Measurements from ENCODE around the gene CEP44.
"Not testable (repeated sequence)": the region's sequence is repeated elsewhere in the genome, so short reads cannot be mapped to it uniquely, and the experiment has no call there.

The CEP44 gene

DNA sequence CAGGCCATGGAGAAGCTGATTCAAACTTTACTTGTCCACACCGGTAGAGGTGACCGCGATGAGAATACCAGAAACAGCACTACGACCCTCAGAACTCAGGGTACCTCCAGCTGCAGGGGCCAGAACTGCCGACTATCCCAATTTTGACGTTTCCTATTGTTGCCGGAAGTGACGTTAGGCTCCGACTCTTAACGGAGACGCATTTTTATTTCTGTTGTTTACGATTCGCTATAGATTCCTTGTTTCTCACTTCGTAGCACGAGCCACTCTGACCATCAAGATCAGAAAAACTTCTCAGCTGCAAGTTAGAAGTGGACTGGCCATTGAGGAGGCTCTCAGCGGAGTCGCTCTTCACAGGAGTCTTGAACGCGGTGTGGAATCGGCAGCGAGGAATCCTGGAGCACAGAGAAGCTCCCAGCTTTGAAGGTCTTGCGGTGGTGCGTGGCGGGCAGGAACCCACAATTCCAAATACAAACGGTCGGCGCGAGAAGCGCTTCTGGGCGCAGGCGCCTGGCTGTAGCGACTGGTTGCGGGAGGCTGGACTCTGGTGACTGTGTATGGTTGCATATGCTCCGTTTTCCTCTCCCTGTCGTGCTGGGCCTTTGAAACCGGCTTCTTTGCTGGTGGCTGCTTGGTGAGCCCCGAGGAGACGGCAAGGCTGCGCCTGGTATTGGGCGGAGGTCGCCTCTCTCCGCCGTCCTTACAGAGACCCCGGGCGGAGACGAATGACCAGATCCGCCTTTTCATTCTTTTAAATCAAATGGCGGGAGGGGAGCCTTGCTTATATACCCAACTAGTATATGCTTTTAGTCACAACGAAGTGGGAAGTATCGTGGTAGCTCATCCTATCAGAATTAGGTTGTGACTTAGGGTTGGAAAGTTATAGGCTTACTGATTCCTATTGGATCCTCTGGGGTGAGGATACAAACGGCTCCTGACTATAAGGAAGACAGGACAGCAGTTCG, at the start of gene CEP44, which contains the start of gene FBXO8:
TSS of gene CEP44 (plus strand) at position 405 of the 965 bp plus-strand sequence. CDS start 15,211 bp downstream, outside the sequence.
TSS of gene FBXO8 (minus strand) at position 161 of the 965 bp plus-strand sequence. CDS start 20,575 bp downstream, outside the sequence.
- DNase-seq: peak; percentile 80

- DNase-seq: no peak
These were observed 47.4 kb upstream of the CEP44 start for GRCh38 chr4:174236359-174236758.

DNA sequence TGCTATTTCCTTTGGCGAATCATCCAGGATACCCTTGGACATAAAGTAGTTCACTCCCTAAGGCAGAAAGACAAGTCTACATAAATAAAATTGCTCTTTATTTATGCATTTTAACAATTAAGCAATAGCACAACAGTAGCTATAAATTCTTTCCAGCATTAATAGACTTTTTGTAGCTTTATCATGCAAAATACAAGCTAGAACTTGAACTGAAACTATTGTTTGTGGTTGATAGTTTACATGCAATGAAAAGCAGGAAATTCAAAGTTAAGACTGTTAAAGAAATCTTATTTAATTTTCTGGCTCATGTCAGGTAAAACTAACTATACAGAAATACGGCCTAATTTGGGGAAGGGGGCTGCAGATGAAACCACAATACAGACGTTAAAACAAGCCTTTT, 42.5 kb upstream of the CEP44 start:
- no peak for DNase-seq

DNA sequence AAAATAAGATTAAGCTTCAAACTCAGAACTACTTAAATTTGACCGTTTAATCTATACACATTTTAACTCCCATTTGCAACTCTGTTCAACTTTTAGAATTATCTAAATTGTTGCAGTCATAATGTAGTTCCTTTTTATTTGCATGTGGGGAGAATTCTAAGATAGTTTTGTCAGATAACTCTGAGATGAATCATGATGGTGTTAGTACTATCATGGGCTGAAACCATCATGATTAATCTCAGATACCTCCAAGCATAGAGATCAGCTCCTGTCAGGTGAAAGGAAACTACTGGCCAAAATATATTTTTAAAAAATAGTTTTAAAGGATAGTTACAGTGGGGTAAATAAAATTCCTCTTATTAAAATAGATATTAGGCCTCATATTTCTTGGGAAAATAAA, 39.3 kb upstream of the CEP44 start:
- no peak for DNase-seq

DNA sequence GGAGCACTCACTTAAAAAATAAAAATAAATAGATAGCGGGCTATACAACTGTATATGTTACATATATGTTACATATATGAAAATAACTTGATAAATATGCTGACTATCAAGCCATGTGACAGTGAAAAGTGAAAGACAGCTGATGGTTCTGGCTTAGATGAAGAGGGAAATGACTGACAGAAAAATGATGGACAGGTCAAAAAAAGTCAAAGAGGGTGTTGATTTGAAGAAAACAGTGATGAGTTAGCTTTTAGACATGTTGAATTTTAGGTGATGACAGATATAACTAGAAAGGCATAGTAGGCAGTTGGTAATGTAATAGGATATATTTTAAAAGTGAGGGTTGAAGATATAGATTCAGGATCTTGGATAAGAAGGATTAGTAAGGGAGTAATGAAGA, 38.0 kb upstream of the CEP44 start:
- no peak for DNase-seq

GRCh38 chr4:174248407-174248806, 35.3 kb upstream of the CEP44 start:
- no peak for DNase-seq

DNA sequence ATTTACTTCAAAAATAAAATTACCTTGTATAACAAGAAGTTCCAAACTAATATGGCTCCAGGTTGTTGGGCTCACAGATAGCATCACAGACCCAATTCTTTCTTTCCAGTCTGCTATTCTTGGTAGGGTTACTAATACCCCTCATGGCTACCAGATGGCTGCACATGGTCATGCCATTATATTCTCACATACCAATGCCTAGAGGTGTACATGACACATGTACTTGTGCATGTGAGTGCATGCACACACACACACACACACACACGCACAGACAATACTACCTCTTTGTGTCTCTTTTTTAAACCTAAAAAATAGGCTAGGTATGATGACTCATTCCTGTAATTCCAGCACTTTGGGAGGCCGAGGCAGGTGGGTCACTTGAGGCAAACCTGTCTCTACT, 31.3 kb upstream of the CEP44 start:
- no peak for DNase-seq

GRCh38 chr4:174254613-174255012, 29.1 kb upstream of the CEP44 start:
- no peak for DNase-seq

DNA sequence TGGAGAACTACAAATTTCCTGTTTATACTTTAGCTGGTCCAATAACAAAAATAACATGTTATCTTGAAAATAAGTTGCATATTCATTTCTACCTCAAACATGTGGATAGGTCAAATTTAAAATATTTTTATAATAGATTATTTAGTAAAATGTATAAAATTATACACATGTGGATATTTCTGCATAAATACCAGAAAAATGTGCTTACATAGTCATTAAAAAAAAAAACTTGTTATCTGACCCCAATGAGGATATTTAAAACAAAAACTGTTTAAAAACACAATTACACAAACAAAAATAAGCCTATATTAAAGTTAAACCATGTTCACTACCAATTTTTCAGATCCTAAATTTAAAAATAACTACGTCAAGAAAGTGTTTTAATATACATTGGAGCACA, 28.3 kb upstream of the CEP44 start:
- no peak for DNase-seq

DNA sequence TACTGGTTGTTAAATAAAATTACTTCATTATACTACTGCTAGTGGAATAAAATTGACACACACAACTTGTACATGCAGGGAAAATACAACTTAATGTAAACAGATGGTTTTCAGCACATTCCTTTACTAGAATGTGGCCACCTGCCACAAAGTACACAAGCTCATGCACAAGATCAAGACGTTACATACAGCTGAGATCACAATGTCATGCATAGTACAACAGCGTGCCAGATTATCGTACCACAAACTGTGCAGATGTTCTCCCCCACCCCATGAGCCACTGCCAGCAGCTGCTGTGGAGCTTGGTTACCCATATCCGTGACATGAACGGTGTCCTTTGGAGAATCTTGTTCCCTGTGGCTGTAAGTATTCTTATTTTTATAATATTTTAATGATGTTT, 27.9 kb upstream of the CEP44 start:
- no peak for DNase-seq

DNA sequence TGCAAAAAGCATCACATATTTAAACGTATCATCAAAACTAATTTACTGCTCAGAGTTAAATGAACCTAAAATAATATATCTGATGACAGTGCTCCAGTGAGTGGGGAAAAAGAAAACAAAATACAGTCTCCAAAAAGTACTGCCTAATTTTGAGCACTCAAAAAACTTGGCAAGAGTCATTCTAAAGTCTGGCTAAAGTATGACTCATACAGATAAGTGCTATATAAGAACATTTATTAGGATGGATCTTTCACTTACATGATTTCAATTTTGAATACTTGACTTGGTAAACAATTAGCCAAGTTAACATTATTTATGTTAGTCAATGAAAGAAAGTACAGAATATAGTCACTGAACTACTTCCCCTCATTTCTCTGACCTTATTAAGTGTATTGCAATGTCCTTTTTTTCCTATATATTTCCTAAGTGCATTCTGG, 27.4 kb upstream of the CEP44 start:
- peak; percentile 9 for DNase-seq

GRCh38 chr4:174259580-174259979, 24.1 kb upstream of the CEP44 start:
- DNase-seq: no peak

DNA sequence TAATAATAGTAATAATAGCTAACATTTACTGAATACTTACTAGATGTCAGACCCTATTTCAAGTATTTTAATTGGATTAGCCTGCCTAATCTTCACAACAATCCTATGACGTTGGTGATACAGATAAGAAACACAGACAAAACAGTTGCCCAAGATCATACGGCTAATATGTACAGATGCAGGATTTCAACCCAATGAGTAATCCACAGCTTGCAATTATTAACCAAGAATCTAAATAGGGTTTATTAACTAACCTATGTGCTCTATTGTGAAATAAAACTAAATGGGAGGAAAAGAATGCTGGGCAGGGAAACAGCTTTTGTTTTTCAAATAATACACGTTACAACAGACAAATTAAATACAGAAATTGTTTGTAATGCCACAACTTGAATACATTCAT, 23.6 kb upstream of the CEP44 start:
- peak; percentile 60 for DNase-seq

- not testable (repeated sequence) for DNase-seq
These were observed 22.3 kb upstream of the CEP44 start for GRCh38 chr4:174261432-174261831.

GRCh38 chr4:174262624-174263444, 20.9 kb upstream of the CEP44 start:
- DNase-seq: no peak

GRCh38 chr4:174263445-174263736, 20.3 kb upstream of the CEP44 start:
- no peak for DNase-seq

- no peak for DNase-seq
These were observed 17.8 kb upstream of the CEP44 start for GRCh38 chr4:174265916-174266315.

DNA sequence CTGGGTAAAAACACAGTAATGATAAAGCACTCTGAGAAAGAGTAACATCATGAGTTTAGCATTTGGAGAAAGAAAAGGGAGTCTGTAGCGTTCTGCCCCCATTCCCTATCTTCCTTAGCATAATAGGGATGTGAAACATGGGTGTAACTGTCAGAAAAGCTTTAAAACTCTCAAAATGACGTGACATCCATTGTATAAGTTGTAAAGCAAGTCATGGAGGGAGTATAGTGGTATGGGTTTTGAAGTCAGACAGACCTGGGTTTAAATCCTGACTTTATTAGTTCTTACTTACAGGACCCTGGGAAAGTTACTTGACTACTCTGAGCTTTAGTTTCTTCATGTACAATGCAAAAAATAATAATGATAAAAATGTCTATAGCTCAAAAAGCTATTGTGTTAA, 17.3 kb upstream of the CEP44 start:
- DNase-seq: no peak

DNA sequence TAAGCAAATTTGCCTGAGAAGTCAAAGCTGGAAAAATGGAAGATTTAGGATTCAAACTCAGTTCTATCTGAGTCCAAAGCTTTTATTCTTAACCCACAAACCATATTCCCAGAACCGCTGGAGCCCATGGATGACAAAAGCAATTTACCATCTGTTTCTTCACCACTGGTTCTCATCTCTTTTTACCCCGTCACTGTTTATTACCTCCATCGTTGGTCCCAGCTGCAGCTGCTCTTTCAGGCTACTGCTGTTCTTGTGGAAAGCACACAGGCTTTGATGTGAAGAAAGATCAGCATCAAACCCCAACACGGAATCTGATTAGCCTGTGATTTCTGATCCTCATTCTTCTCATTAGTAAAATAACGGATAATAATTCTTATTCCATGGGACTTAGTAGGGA, 9.8 kb upstream of the CEP44 start:
- no peak for DNase-seq

DNA sequence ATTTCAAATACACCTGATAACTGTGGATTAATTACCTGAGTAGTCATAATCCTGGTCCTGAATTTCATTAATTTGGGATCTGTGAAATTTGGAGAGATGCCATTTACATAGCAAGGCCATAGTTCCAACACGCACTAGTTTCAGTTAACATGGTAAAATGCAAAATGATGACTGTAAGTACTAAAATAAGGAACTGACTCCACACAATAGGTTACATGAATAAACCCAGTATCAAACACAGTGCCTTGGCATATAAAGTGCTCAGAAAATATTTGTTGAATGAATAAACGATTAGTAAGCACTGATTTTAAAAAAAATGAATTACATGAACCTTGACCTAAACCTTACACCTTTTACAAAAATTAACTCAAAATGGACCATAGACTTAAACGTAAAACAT, 9.3 kb upstream of the CEP44 start:
- no peak for DNase-seq

- DNase-seq: no peak
These were observed 8.6 kb upstream of the CEP44 start for GRCh38 chr4:174275101-174275500.

- no peak for DNase-seq
These were observed 6.3 kb upstream of the CEP44 start for GRCh38 chr4:174277433-174277832.

DNA sequence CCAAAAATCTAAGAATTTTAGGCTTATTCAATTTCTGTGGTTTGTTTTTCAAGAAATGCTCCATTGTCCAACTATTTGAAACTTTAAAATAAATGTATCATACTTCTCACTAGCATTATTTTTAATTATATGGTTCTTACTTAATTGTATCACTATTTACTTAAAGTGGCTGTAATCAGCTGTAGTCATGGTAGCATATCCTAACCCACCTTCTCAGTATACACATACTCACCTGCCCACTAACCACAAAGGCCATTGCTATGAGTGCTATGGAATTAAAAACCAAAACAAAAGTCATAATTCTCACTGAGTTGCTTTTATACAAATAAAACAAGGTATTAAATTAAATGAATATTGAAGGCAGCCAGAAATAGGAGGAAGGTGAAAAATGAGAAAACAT, 5.2 kb upstream of the CEP44 start:
- no peak for DNase-seq
